SU-DHL-6 (cell line): ENCODE results near the gene FRRS1L.

Experiments used
- H2AFZ ChIP-seq: fragments of 200-600 bp; sonication (generic); 2 replicates; pipeline ENCODE4 v1.6.1; 2014; ENCODE audit warnings: low read depth, mild to moderate bottlenecking, moderate library complexity, mixed read lengths, antibody characterized with exemption, low read length; ENCODE audit not compliant: severe bottlenecking
- H3F3A ChIP-seq: fragments of 200-600 bp; shearing (Covaris generic); 2 replicates; pipeline ENCODE4 v1.6.0; 2016; ENCODE audit warnings: antibody characterized with exemption, mild to moderate bottlenecking; ENCODE audit not compliant: insufficient read depth
- H3K27ac ChIP-seq: fragments of 200-600 bp; sonication (generic); 2 replicates; pipeline ENCODE4 v1.5.1; 2016; ENCODE audit warnings: low read depth, mild to moderate bottlenecking, low read length, moderate library complexity, mixed read lengths
- H3K27me3 ChIP-seq: fragments of 200-600 bp; sonication (generic), shearing (Covaris generic); 2 replicates; pipeline ENCODE4 v1.6.0; 2014; ENCODE audit warnings: mild to moderate bottlenecking, low read length
- H3K36me3 ChIP-seq: fragments of 200-600 bp; sonication (generic); 2 replicates; pipeline ENCODE4 v1.6.1; 2014; ENCODE audit warnings: mild to moderate bottlenecking, low read length, mixed read lengths
- H3K4me2 ChIP-seq: fragments of 300-600, 200-600 bp; shearing (Covaris generic), sonication (generic); 2 replicates; pipeline ENCODE4 v1.6.0; 2014; ENCODE audit warnings: low read length, low read depth, mild to moderate bottlenecking; ENCODE audit not compliant: poor library complexity, severe bottlenecking
- H3K4me3 ChIP-seq: fragments of 200-600 bp; sonication (generic); 2 replicates; pipeline ENCODE4 v1.5.1; 2014; ENCODE audit warnings: antibody characterized with exemption, low read length, mild to moderate bottlenecking, mixed read lengths; ENCODE audit not compliant: insufficient read depth, poor library complexity, severe bottlenecking
- H3K79me2 ChIP-seq: fragments of 200-600 bp; sonication (generic); 2 replicates; pipeline ENCODE4 v1.6.1; 2014; ENCODE audit warnings: mild to moderate bottlenecking, low read length, moderate library complexity; ENCODE audit not compliant: insufficient read depth
- H3K9ac ChIP-seq: fragments of 200-600 bp; sonication (generic); 2 replicates; pipeline ENCODE4 v1.7.0; 2014; ENCODE audit warnings: mild to moderate bottlenecking, low read length
- H3K9me2 ChIP-seq: fragments of 200-600 bp; sonication (generic); replicated peaks from 2 replicates; pipeline ENCODE4 v1.6.1; 2014; ENCODE audit warnings: low read length; ENCODE audit not compliant: insufficient read depth
- H3K9me3 ChIP-seq: fragments of 200-600 bp; sonication (generic); 2 replicates; pipeline ENCODE4 v1.6.1; 2014; ENCODE audit warnings: low read length, mixed read lengths; ENCODE audit not compliant: insufficient read depth
- H4K20me1 ChIP-seq: fragments of 200-600 bp; sonication (generic); 2 replicates; pipeline ENCODE4 v1.6.1; 2014; ENCODE audit warnings: low read depth, mild to moderate bottlenecking, antibody characterized with exemption, low read length, moderate library complexity, mixed read lengths
- CTCF ChIP-seq: fragments of 200-600 bp; sonication (generic); IDR thresholded peaks from one replicate; pipeline ENCODE4 v1.5.1; 2017; ENCODE audit warnings: antibody characterized with exemption, mild to moderate bottlenecking, low read length, moderate library complexity; ENCODE audit not compliant: insufficient read depth, poor library complexity, severe bottlenecking
- EZH2phosphoT487 ChIP-seq: fragments of 200-600 bp; sonication (generic), shearing (Covaris generic); conservative IDR thresholded peaks from 2 replicates; pipeline ENCODE4 v1.6.1; 2018; ENCODE audit warnings: mild to moderate bottlenecking, antibody characterized with exemption, low read length, moderate library complexity, mixed read lengths

The FRRS1L gene

GRCh38 chr9:109158651-109159050, 8.4 kb downstream of the FRRS1L start:
- Histone ChIP-seq H4K20me1 (no peaks in the 10 kb centered on the region), H3K36me3 (no peaks in the 10 kb centered on the region), H3K27ac (no peak overlapping the region), H3F3A (no peaks in the 10 kb centered on the region), H3K27me3 (no peaks in the 10 kb centered on the region), H3K79me2 (no peaks in the 10 kb centered on the region), H2AFZ (no peak overlapping the region), H3K9ac (no peak overlapping the region), H3K4me2 (no peak overlapping the region), H3K9me3 (no peaks in the 10 kb centered on the region; the same call in 1 of the 2 replicates), H3K4me3 (no peak overlapping the region), H3K9me2 (no peaks in the 10 kb centered on the region)
- TF ChIP-seq CTCF = no peak
- TF ChIP-seq EZH2phosphoT487 = no peak

- Histone ChIP-seq H3K36me3 (no peaks in the 10 kb centered on the region), H3K4me2 (no peak overlapping the region), H3K79me2 (no peaks in the 10 kb centered on the region), H4K20me1 (no peaks in the 10 kb centered on the region), H3K27me3 (no peaks in the 10 kb centered on the region), H3K27ac (no peak overlapping the region), H3K9ac (no peak overlapping the region), H2AFZ (no peak overlapping the region), H3K4me3 (no peak overlapping the region), H3K9me3 (peaks cover 3% of the 10 kb centered on the region; the same call in 1 of the 2 replicates), H3K9me2 (no peaks in the 10 kb centered on the region), H3F3A (no peaks in the 10 kb centered on the region)
- no peak for TF ChIP-seq CTCF
- no peak for TF ChIP-seq EZH2phosphoT487
Measured at GRCh38 chr9:109156708-109157107, 10.3 kb downstream of the FRRS1L start.

- Histone ChIP-seq H3K79me2 (no peaks in the 10 kb centered on the region), H2AFZ (no peak overlapping the region), H3K27me3 (no peaks in the 10 kb centered on the region), H3K4me2 (no peak overlapping the region), H3K9ac (no peak overlapping the region), H3F3A (no peaks in the 10 kb centered on the region), H3K27ac (no peak overlapping the region), H3K9me2 (no peaks in the 10 kb centered on the region), H4K20me1 (no peaks in the 10 kb centered on the region), H3K36me3 (no peaks in the 10 kb centered on the region), H3K4me3 (no peak overlapping the region), H3K9me3 (peaks cover 3% of the 10 kb centered on the region; the same call in 1 of the 2 replicates)
- TF ChIP-seq CTCF = no peak
- no peak for TF ChIP-seq EZH2phosphoT487
Measured at GRCh38 chr9:109150925-109151545, 16.0 kb downstream of the FRRS1L start.
